Activated CD4-positive, CD25-positive, alpha-beta regulatory T cell treated with anti-CD3 and anti-CD28 coated beads, Interleukin-2, amount 50 U/mL, for 16 hours (primary cell): ENCODE results near the gene CADM2.

Experiments used
- DNase-seq: peaks from one replicate; pipeline ENCODE4 v3.0.0-alpha.2; 2020; ENCODE audit warnings: low read depth, low spot score

CADM2 gene

GRCh38 chr3:85321892-85322291, 363.1 kb downstream of the CADM2 start:
- DNase-seq = no peak

- no peak for DNase-seq
Observed at GRCh38 chr3:85330071-85330470, 371.3 kb downstream of the CADM2 start.

- DNase-seq = no peak
Observed at GRCh38 chr3:85337895-85338294, 379.1 kb downstream of the CADM2 start.

GRCh38 chr3:85342915-85343314, 384.1 kb downstream of the CADM2 start:
- DNase-seq = no peak

- DNase-seq = no peak
Observed at GRCh38 chr3:85355572-85355971, 396.8 kb downstream of the CADM2 start.

- DNase-seq = no peak
Observed at GRCh38 chr3:85360742-85361387, 402.1 kb downstream of the CADM2 start.

GRCh38 chr3:85364296-85364909, 405.6 kb downstream of the CADM2 start:
- DNase-seq = no peak

GRCh38 chr3:85370341-85370740, 411.6 kb downstream of the CADM2 start:
- DNase-seq = no peak

GRCh38 chr3:85376131-85376530, 417.3 kb downstream of the CADM2 start:
- no peak for DNase-seq

GRCh38 chr3:85377115-85377514, 418.3 kb downstream of the CADM2 start:
- DNase-seq = no peak

GRCh38 chr3:85384372-85384771, 425.6 kb downstream of the CADM2 start:
- DNase-seq = no peak

GRCh38 chr3:85387913-85388505, 429.2 kb downstream of the CADM2 start:
- DNase-seq = no peak

- DNase-seq = no peak
Observed at GRCh38 chr3:85394424-85394823, 435.6 kb downstream of the CADM2 start.

GRCh38 chr3:85397434-85397833, 438.6 kb downstream of the CADM2 start:
- no peak for DNase-seq

- no peak for DNase-seq
Observed at GRCh38 chr3:85426121-85426520, 467.3 kb downstream of the CADM2 start.

GRCh38 chr3:85427467-85427866, 468.7 kb downstream of the CADM2 start:
- DNase-seq = no peak

GRCh38 chr3:85432081-85432480, 473.3 kb downstream of the CADM2 start:
- no peak for DNase-seq

- DNase-seq = no peak
Observed at GRCh38 chr3:85433319-85433718, 474.5 kb downstream of the CADM2 start.

GRCh38 chr3:85455561-85456200, 496.9 kb downstream of the CADM2 start:
- DNase-seq = no peak

GRCh38 chr3:85474241-85474640, 515.5 kb downstream of the CADM2 start:
- DNase-seq = no peak

- no peak for DNase-seq
Observed at GRCh38 chr3:85475346-85475745, 516.6 kb downstream of the CADM2 start.

- DNase-seq = no peak
Observed at GRCh38 chr3:85476891-85477495, 518.2 kb downstream of the CADM2 start.
